ENCODE data around the gene SCYL3.

DNA sequence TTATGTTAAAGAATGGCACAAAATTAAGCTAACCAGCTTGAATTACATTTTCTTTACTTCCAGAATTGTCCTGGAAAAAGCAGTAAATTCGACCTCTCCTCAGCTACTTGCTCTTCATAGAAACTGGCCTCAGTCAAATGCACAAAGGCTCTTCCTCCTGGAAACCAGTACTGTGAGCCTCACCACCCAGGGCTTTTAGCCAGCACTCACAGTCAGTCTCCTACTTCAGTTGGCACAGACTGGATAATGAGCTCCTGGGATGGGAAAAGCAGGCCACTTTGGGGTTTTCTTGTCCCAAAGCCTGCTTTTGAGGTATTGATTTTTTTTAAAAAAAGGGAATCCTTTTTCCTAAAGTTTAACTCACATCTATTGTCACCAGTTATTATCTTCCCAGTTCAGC is 40.4 kb downstream of the SCYL3 start:
- TF ChIP-seq, protein P1, sequence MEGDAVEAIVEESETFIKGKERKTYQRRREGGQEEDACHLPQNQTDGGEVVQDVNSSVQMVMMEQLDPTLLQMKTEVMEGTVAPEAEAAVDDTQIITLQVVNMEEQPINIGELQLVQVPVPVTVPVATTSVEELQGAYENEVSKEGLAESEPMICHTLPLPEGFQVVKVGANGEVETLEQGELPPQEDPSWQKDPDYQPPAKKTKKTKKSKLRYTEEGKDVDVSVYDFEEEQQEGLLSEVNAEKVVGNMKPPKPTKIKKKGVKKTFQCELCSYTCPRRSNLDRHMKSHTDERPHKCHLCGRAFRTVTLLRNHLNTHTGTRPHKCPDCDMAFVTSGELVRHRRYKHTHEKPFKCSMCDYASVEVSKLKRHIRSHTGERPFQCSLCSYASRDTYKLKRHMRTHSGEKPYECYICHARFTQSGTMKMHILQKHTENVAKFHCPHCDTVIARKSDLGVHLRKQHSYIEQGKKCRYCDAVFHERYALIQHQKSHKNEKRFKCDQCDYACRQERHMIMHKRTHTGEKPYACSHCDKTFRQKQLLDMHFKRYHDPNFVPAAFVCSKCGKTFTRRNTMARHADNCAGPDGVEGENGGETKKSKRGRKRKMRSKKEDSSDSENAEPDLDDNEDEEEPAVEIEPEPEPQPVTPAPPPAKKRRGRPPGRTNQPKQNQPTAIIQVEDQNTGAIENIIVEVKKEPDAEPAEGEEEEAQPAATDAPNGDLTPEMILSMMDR (IDR thresholded peaks at IDR 0.05), result no peak
- no peak for TF ChIP-seq POLR2A (IDR thresholded peaks at IDR 0.05)

All from lower leg skin (tissue), 3 donors.